Esophagus mucosa (tissue), 1 donor: ENCODE measurements around the gene RUBCN. TPM values are rescaled to one million over a fixed set of nuclear protein-coding genes. Genes with fewer than 3 reads are reported as not detected.

ENCODE experiments used
- ATAC-seq: fragments of 200-7000 bp; cut with Tn5 transposase; one replicate; pipeline ENCODE4 v1.9.1; 2020
- total RNA-seq: library from RNA; stranded (reverse); gene quantifications from one replicate; pipeline ENCODE4 v1.2.4, GENCODE V29; 2023
- donor health status: DM: yes; HTN: yes; CAD: no.

Gene RUBCN
- 18.0 TPM for total RNA-seq

GRCh38 chr3:197736491-197737318, at the start of gene RUBCN:
RUBCN (minus strand) TSS chr3:197736904; CDS start chr3:197736719, 185 bp downstream.
- ATAC-seq = peak; percentile 99

- no peak for ATAC-seq
These were observed 47.4 kb upstream of the RUBCN start for GRCh38 chr3:197784019-197784585.

GRCh38 chr3:197782230-197782629, 45.5 kb upstream of the RUBCN start:
- ATAC-seq = no peak

- no peak for ATAC-seq
These were observed 38.6 kb upstream of the RUBCN start for GRCh38 chr3:197775317-197775716.

GRCh38 chr3:197761784-197762183, 25.1 kb upstream of the RUBCN start:
- no peak for ATAC-seq

- ATAC-seq = no peak
These were observed 21.8 kb upstream of the RUBCN start for GRCh38 chr3:197758512-197758911.

GRCh38 chr3:197756704-197757103, 20.0 kb upstream of the RUBCN start:
- no peak for ATAC-seq

GRCh38 chr3:197753263-197753662, 16.6 kb upstream of the RUBCN start:
- ATAC-seq = no peak

- ATAC-seq = no peak
These were observed 15.4 kb upstream of the RUBCN start for GRCh38 chr3:197752107-197752506.

GRCh38 chr3:197750858-197751737, 14.4 kb upstream of the RUBCN start:
- peak; percentile 12 for ATAC-seq

GRCh38 chr3:197750396-197750831, 13.7 kb upstream of the RUBCN start:
- ATAC-seq = peak; percentile 61

- peak; percentile 95 for ATAC-seq
These were observed 13.1 kb upstream of the RUBCN start, which contains the start of gene FYTTD1 for GRCh38 chr3:197749601-197750395. FYTTD1 (plus strand) TSS chr3:197749883; CDS start chr3:197749972, 89 bp downstream.

- peak; percentile 29 for ATAC-seq
These were observed 12.6 kb upstream of the RUBCN start for GRCh38 chr3:197749315-197749600.

- ATAC-seq = no peak
These were observed 12.1 kb upstream of the RUBCN start for GRCh38 chr3:197748597-197749314.

- ATAC-seq = no peak
These were observed 10.1 kb upstream of the RUBCN start for GRCh38 chr3:197746801-197747237.

GRCh38 chr3:197746209-197746608, 9.5 kb upstream of the RUBCN start:
- no peak for ATAC-seq

- no peak for ATAC-seq
These were observed 6.1 kb upstream of the RUBCN start for GRCh38 chr3:197742787-197743186.

GRCh38 chr3:197737749-197738462, 1.2 kb upstream of the RUBCN start:
- no peak for ATAC-seq

GRCh38 chr3:197737319-197737649, 580 bp upstream of the RUBCN start:
- ATAC-seq = no peak

- ATAC-seq = peak; percentile 20
These were observed 654 bp downstream of the RUBCN start for GRCh38 chr3:197736010-197736490.
